ENCODE measurements around the gene LRP11.
"Not testable (repeated sequence)": the region's sequence is repeated elsewhere in the genome, so short reads cannot be mapped to it uniquely, and the experiment has no call there.

The LRP11 gene

DNA sequence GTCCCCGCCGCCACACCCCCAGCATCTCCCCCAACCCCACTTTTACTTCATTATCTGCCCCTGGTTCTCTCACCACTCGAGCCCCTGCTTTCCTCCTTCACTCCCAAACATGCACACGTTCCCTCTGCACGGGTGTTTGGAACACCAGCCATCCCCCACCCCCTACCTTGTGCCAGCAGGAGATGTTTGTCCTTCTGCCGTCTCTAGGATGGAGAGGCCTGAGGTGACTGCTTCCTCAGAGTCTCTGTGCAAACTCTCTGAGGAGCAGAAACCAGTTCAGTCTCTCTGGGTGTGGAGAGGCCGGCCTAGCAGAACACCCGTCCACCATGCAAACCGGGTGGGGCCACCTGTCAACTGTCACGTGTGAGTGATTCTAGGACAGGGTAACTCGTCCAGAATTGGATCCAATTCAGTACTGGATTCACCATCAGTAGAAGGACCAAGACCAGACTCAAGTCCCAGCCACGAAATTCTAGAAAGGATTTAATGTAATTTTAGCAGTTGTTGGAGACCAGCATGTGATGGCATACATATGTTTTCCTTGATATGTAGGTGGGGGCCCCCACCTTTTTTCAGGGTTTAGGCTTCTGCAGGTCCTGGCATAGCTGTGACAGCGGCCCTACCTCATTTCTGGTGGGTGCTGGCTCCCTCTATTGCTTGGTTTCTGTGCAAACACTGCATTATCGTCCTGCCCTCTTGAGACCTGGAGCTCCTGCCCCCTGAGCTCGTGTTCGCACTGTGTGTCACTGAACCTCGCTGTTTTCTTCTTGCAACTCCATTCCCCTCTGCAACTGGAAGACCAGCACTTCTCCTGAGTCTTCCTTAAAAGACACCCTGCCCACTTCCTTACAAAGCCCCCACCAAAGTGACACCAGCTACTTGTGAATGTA is 33.9 kb upstream of the LRP11 start, which contains the start of gene RAET1E:
RAET1E (minus strand) TSS at position 259 of the 890 bp plus-strand sequence. CDS start 7,212 bp downstream, outside the sequence.
- no peak for DNase-seq

DNA sequence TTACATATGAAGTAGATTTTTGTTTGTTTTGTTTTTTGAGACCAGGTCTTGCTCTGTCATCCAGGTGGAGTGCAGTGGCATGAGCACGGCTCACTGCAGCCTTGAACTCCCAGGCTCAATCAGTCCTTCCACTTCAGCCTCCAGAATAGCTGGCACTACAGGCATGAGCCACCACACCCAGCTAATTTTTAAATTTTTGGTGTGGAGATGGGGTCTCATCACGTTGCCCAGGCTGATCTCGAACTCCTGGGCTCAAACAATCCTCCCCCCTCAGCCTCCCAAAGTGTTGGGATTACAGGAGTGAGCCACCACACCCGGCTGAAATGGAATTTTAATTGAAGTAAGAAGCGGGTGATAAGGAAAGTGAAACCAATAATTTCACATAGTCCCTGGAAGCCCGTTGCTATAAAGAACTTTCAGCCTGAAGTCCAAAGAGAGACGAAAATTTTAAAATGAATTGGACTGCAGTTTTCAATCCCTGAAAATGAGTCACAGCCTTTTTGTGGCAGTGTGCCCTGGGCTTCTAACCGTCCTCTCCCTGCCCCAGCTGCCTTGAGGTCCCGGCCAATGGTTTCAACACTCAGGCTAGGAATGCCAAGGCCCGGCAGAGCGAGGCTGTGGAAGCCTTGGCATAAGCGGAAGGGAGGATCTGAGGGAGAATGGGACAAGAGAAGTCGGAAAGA is 33.0 kb upstream of the LRP11 start:
- DNase-seq, result no peak

DNA sequence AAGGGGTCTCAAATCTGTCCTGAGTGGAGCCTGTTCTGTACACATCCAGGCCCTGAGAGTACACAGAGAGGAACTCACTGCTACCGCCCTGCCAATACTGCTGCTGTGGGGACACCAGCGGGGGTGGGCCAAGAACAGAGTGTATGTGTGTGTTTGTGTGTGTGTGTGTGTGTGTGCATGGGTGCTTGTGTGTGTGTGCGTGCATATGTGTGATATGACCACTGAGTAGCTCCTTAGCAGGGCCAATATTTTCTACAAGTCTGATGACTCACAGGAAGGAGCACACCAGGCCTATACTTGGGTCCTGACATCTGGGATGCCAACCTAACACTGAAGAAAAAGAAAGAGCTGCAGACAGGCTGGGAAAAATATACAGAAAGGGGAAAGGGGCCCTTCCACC is 32.3 kb upstream of the LRP11 start:
- DNase-seq, result no peak

DNA sequence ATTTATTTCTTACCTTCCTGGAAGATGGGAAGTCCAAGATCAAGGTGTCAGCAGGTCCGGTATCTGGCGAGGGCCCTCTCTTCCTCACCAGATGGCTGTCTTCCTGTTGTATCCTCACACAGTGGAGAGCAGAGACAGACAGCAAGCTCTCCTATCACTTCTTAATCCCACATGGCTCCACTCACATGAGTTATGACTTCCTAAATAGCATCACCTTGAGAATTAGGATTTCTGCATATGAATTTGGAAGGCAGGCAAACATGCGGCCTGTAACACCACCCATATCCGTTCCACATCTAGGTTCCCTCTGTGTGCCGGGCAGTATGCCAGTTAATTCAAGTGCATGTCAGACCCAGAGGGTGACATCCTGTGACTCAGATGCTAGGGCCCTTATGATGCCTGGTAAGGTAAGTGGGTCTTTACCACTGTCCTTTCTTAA is 31.7 kb upstream of the LRP11 start:
- DNase-seq, result peak; percentile 32

DNA sequence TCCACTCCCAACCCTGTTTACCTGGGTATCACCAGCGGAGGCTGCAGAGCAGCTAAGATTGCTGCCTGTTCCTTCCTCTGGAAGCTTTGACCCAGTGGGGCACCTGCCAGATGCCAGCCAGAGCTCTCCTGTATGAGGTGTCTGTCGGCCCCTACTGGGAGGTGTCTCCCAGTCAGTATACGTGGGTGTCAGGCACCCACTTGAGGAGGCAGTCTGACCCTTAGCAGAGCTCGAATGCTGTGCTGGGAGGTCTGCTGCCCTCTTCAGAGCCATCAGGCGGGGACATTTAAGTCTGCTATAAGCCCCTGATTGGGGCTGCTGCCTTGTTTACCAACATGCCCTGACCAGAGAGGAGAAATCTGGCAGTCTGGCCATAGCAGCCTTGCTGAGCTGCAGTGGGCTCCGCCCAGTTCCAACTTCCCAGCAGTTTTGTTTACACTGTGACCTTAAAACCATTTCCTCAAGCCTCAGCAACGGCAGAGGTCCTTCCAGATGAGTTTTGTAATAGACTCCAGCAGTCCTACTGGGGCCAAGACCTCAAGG is 31.0 kb upstream of the LRP11 start:
- DNase-seq, result no peak

DNA sequence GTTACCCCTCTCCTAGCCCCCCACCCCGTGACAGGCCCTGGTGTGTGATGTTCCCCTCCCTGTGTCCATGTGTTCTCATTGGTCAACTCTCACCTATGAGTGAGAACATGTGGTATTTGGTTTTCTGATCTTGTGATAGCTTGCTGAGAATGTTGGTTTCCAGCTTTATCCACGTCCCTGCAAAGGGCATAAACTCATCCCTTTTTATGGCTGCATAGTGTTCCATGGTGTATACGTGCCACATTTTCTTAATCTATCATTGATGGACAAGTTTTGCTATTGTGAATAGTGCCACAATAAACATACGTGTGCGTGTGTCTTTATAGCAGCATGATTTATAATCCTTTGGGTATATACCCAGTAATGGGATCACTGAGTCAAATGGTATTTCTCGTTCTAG is 27.7 kb upstream of the LRP11 start:
- not testable (repeated sequence) for DNase-seq

DNA sequence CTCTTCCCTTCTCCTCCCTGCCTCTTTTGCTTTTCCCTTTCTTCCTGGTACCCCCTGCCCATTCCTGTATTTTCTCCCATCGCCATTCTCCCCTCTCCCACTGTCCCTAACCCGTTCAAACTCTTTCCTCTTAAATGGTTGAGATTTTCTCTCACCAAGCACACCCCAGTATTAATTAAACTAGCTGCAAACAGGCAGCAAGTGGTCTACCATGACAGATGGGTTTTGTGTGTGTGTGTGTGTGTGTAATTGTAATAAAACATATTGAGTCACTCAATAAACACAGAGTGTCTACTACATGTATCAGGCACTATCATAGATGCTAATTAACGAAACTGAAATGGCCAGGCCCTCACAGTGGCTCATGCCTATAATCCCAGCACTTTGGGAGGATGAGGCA is 27.1 kb upstream of the LRP11 start:
- no peak for DNase-seq

DNA sequence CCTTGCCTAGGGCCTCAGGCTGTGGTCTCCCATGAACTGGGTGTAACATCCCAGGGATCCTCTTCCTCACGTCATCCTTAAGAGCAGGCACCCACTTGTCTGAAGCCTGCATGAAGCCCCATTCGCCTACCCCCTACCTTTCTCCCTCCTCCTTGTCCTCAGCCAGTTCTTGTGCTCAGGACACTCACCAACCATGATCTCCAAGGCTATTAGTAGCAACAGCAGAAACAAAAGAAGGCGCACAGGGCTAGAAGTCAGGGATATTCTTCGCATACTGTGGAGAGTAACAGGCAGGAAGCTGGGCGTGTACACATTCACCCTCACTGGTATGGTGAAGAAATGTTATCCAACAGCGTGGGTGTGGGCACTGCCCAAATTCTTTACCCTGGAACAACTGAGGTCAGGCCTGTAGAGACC is 26.5 kb upstream of the LRP11 start:
- DNase-seq, result no peak

DNA sequence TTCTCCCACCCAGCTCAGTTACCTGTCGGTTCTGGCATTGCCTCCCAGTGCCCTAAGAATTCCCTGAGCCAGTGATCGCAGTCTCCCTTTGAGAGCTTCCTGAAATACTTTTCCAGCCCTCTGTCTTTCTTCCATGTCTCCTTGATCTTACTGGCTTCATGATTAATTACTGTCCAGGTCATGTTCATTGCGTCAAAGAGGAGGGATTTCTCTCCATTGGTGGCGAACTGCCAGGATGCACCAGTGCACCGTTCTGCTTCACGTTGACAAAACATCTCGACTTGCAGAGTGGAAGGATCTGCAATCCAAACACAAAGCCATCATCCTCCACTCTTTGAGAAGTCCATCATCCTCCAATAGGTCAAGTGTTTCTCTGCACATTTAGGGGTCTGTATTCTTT is 25.2 kb upstream of the LRP11 start:
- no peak for DNase-seq

DNA sequence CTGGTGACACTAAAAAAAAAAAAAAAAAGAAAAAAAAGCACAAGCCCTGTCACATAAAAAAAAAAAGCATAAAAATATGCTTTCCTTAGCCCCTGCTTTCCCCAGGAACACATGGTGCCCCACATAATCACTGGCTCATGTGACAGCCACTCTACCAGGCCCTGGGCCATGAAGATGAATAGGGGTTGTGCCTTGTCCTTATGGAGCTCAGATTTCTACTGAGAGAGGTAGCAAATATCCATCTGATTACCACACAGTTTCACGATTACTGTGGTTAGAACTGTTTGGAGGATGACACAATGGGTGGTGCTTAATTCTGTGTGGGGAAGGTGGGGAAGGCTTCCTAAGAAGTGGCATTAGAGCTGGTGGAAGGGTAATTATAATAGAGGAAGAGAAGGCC is 24.5 kb upstream of the LRP11 start:
- no peak for DNase-seq

DNA sequence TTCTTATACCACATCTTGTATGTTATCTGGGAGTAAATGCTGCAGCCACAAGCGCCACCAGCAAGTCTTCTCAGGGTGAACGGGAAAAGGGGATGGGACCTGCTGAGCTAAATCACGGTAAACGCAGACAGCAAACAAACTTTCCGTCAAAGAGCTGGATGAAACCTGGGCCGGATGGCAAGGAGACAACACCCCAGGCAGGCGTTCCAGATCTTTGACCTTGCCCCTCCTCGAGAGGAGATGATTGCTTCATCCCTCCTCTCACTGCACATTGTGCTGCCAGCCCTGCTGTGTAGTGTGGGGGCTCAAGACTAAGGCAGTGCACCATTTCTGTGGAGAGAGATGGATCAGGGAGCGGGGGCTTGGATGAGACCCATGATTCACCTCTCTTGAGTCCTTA is 23.9 kb upstream of the LRP11 start:
- DNase-seq, result no peak

DNA sequence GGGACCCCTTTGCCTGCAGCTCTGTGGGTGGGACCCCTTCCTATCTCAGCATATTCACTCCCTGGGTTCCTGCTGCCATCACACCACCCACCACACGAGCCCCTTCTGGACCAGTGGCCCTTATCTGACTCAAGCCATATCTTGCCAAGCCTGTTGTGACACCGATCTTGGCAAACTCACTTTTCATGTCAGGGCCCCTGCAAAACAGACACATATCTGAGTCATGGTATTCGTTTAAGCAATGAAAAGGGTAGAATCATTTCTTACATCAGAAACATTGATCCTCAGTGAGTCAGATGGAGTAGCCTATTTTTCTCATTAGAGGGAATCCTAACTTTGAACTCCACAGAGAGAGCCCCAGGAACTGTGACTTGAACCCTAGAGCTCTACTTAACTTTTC is 23.2 kb upstream of the LRP11 start:
- no peak for DNase-seq

DNA sequence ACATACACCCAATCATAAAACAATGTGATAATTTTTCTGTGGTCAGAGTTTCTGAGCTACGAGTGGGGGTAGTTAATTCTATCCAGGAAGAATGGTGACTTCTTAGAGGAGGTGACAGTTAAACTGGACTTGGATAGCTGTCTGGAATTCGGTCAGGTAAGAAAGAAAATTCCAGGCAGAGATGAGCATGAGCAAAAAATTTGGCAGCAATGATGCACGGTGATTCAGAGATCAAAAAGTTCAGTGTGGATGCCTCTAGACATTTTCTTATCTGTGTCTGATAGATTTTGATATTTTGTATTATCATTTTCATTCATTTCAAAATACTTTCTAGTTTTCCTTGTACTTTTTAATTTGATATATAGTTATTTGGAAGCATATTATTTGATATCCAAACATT is 21.7 kb upstream of the LRP11 start:
- DNase-seq, result no peak

DNA sequence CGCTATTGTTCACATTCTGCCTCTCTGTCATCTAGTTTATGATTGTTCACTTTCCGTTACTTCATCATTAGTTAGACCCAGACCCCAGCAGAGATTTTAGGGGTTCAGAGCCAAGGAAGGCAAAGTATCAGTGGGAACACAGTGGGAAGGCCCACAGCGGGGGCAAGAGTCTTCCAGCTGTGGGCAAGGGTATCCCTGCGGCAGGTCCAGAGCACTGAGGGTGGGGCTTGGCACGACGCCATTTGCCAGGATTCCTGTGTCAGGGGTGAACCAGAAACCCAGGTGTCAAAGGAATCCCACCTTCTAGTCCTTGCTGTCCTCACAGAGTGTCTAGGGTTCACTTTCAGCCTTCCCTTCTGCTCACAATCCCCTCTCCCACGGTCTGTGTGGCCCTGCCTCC is 20.5 kb upstream of the LRP11 start:
- no peak for DNase-seq

DNA sequence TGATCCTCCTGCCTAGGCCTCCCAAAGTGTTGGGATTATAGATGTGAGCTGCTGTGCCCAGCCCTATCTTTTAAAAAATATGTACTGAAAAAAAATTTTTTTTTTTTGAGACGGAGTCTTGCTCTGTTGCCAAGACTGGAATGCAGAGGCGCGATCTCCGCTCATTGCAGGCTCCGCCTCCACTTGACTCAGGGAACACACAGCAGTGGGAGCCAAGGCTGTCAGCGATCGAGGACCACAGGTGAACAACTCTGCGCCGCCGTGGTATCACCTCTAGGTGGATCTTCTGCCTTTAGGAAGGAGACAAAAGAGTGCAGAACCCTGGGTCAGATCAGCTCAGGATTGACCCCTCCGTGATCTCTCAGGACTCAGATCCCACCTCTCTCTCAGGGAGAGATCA is 20.1 kb upstream of the LRP11 start:
- DNase-seq, result no peak

DNA sequence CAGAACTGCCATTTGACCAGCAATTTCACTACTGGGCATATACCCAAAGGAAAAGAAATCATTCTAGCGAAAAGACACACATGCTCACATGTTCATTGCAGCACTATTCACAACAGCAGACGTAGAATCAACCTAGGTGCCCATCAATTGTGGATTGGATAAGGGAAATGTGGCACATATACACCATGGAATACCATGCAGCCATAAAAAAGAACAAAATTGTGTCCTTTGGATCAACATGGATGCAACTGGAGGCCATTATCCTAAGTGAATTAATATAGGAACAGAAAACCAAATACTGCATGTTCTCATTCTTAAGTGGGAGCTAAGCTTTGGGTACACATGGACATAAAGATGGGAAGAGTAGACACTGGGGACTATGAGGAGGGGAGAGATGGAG is 17.7 kb upstream of the LRP11 start:
- DNase-seq, result no peak

DNA sequence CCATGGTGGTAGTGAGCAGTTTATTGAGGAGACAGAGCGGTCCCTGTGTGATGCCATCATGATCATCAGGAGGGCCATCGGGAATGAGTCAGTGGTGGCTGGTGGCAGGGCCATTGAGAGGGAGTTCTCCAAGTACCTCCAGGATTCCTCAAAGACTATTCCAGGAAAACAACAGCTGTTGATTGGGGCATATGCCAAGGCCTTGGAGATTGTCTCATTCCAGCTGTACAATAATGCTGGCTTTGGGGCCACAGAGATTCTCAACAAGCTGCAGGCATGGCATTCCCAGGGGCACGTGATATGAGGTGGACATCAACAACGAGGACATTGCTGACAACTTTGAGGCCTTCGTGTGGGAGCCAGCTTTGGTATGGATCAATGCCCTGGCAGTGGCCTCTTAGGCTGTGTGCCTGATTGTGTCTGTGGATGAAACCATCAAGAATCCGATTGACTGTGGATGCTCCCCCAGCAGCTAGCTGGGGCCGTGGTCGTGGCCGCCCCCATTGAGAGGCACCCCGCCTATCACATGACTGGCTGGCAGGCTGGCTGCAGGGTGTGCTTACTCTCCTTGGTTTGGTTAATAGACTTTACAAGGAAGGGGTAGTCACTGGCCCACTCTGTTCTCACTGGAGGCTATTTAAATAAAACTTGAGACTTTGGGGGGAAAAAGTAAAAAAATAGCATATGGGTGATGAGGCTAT is 17.1 kb upstream of the LRP11 start:
- DNase-seq, result no peak

DNA sequence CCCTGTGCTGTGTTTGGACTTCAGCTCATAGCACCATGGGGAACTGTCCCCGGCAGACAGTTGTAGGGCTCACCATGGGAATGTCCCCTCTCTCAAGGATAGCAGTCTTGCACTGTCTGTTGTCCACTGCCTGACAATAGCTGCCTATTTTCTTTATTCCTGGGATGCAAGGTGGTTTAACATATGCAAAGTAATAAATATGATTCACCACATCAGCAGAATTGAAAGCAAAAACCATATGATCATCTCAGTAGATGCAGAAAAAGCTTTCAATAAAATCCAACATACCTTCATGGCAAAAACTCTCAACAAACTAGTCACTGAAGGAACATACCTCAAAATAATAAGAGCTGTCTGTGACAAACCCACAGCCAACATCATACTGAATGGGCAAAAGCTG is 13.5 kb upstream of the LRP11 start:
- no peak for DNase-seq

DNA sequence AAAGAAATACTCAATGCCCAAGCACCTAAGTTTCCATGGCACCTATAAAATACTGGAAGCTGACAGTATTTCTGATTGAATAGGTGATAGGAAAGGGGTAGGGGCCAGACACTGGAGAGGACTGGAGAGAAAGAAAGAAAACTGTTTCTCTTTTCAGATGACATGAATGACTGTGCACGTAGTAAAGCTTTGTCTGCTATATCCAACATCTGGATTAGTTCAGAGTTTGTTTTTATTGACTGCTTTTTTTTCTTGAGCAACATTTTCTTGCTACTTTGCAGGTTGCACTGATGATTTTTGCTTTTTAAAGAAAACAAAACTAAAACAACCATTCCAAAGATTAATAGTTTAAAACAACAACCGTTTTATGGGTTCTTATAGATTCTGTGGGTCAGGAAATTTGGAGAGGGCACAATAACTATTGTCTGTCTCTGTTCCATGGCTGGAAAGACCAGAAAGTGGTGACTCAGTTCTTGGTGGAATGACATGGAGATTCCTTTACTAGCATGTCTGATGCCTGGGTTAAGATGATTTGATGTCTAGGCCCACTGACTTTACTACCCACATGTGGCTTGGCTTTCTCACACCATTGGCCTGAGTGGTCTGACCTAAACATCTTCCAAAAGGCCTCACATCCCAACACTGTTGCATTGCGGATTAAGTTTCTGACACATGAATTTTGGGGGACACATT is 12.2 kb upstream of the LRP11 start:
- no peak for DNase-seq

DNA sequence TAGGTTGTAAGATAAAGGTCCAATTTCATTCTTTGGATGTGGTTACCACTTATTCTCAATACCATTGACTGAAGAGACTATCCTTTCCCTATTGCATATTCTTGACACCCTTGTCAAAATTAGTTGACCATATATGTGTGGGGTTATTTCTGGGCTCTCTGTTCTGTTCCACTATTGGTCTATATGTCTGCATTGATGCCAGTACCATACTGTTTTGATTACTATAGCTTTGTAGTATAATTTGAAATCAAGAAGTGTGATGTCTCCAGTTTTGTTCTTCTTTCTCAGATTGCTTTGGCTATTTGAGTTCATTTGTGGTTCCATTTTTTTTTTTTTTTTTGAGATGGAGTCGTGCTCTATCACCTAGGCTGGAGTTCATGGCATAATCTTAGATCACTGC is 8.1 kb upstream of the LRP11 start:
- no peak for DNase-seq

DNA sequence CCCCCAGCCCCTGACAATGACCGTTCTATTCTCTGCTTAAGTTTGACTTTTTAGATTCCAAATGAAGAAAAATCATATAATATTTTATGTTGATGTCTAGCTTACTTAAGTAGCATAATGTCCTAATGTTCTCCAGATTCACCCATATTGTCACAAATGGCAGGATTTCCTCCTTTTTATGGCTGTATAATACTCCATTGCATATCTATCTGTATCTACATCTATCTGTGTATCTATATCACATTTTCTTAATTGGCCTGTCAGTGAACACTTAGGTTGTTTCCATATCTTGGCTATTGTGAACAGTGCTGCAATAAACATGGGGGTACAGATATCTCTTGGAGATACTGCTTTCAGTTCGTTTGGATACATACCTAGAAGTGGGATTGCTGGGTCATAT is 7.0 kb upstream of the LRP11 start:
- DNase-seq, result no peak

DNA sequence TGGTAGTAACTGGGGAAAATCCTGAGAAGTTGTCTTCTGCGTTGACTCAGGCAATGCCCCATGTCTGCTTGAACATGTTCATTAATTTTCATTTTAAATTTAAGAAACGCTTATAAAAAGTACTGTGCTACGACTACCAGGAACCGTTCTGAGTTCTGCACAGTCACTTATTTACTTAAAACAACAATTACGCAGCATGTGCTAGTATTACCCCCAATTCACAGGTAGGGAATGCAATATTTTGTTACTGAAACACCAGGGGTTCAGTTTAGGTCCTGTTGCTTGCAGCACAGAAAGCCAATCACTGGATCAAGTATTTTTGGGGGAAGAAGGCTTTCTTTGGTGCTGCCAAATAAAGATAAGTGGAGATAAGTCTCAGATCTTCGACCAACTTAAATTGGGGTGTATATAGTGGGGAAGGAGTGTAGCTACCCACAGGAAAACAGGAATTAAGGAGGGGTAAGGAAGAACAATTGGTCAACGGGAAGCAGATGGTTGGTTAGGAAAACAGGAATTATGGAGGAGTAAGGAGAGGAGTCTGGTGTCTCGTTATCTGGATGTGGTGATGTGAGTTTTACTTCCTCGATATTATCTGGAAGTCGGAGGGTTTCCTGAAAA is 5.2 kb upstream of the LRP11 start:
- no peak for DNase-seq

Measured in CD4-positive, alpha-beta T cell treated with Interleukin-10 for 1 hour (primary cell).